ENCODE data around the gene TGFB1. TPM values are rescaled to one million over a fixed set of nuclear protein-coding genes. Genes with fewer than 3 reads are reported as not detected.

The TGFB1 gene
- total RNA-seq, 1 experiment from 2014 or later = 30.1 TPM

GRCh38 chr19:41376998-41377365, 23.3 kb upstream of the TGFB1 start:
- no peak for TF ChIP-seq CTCF (conservative IDR thresholded peaks at IDR 0.05)
- Histone ChIP-seq H2BK12ac (ENCODE audit: insufficient read length, low read depth, low read length) (no peak overlapping the region), H2AFZ (ENCODE audit: low read length) (no peak overlapping the region)

More at GRCh38 chr19:41376998-41377365, 23.3 kb upstream of the TGFB1 start:
- WGBS (ENCODE audit: extremely low coverage, insufficient read length, low lambda C conversion rate) = no CpG with 5 or more reads among the region's 8 CpGs
- Histone ChIP-seq H4K5ac (ENCODE audit: insufficient read length, low read depth, low read length) (no peak overlapping the region), H2BK120ac (ENCODE audit: low read depth, low read length, poor library complexity, severe bottlenecking) (no peak overlapping the region), H2BK15ac (ENCODE audit: low read depth, low read length) (no peak overlapping the region), H4K8ac (replicated peaks; ENCODE audit: insufficient read length, low read depth, low read length) (no peak overlapping the region), H2BK5ac (ENCODE audit: insufficient read length, low read length) (no peak overlapping the region), H3K23me2 (ENCODE audit: insufficient read length, low read depth, low read length, poor library complexity, severe bottlenecking) (peaks cover 7% of the 10 kb centered on the region), H4K91ac (ENCODE audit: insufficient read length, low read depth, low read length) (no peak overlapping the region), H3K79me2 (ENCODE audit: insufficient read depth, low read length) (no peaks in the 10 kb centered on the region), H3K4me2 (ENCODE audit: insufficient read depth, insufficient read length, low read length) (peak overlapping the region; percentile 96), H3K23ac (ENCODE audit: insufficient read length, low read depth, low read length) (no peak overlapping the region), H3T11ph (ENCODE audit: low read length) (no peak overlapping the region), H4K20me1 (ENCODE audit: control insufficient read depth, insufficient read depth, insufficient read length) (no peaks in the 10 kb centered on the region), H3K27me3 (ENCODE audit: insufficient read depth, low read length) (no peaks in the 10 kb centered on the region), H2AK5ac (ENCODE audit: insufficient read length, low read length) (no peak overlapping the region), H3K18ac (ENCODE audit: insufficient read length, low read depth, low read length) (no peak overlapping the region), H3K9ac (ENCODE audit: extremely low read depth, insufficient read length, low read length) (no peak overlapping the region), H3K14ac (ENCODE audit: insufficient read depth, low read length) (no peak overlapping the region), H3K56ac (ENCODE audit: insufficient read length, low read depth, low read length) (no peak overlapping the region), H3K79me1 (ENCODE audit: insufficient read depth, low read depth, low read length, poor library complexity, severe bottlenecking) (no peaks in the 10 kb centered on the region), H2BK20ac (ENCODE audit: low read depth, low read length, poor library complexity, severe bottlenecking) (no peak overlapping the region), H3K27ac (ENCODE audit: insufficient read length, low read depth, low read length) (no peak overlapping the region), H3K4me1 (ENCODE audit: insufficient read depth, low read length) (peaks cover 2% of the 10 kb centered on the region; the same call in 1 of the 2 replicates), H3K4ac (ENCODE audit: low read depth, low read length) (no peak overlapping the region), H3K9me3 (ENCODE audit: control insufficient read depth, low read depth, low read length) (no peaks in the 10 kb centered on the region)
- Mint-ChIP-seq H3K27ac (peak overlapping the region in 1 of 3 experiments; percentile 6; a peak in 2 of 7 replicates), H3K4me3 (peak overlapping the region; percentile 75 to 79), H3K9me3 (no peaks in the 10 kb centered on the region; a peak in 1 of 5 replicates), H3K36me3 (ENCODE audit: insufficient read depth in 1 of 3, low read depth in 3 of 3) (no peaks in the 10 kb centered on the region; a peak in 1 of 7 replicates), H3K4me1 (peaks cover 12 to 19% of the 10 kb centered on the region in 2 experiments), H3K27me3 (ENCODE audit: low read depth) (peaks cover 9% of the 10 kb centered on the region)
- no peak for DNase-seq

Measured in H9 (cell line).